Body of pancreas (tissue), 4 donors: ENCODE measurements around the gene LRP1.

Experiments used
- CTCF ChIP-seq, 7 experiments: fragments of 450-650 bp in 4 of 7; fragments of 200-600 bp in 3 of 7; sonication (generic) in 3 of 7; IDR thresholded peaks; one replicate each; pipeline ENCODE4 v1.5.1; 2016 to 2019; ENCODE audit warnings: antibody characterized with exemption in 7 of 7
- POLR2A ChIP-seq, 3 donors: fragments of 450-650 bp; IDR thresholded peaks; one replicate each; pipeline ENCODE4 v1.6.1; 2016; ENCODE audit warnings: antibody characterized with exemption in 3 of 3, mild to moderate bottlenecking in 2 of 3

- TF ChIP-seq CTCF (IDR thresholded peaks at IDR 0.05), result no peak
- no peak for TF ChIP-seq POLR2A (IDR thresholded peaks at IDR 0.05)
Measured at GRCh38 chr12:57227315-57228115, 99.2 kb downstream of the LRP1 start.
